ENCODE results near the gene HOOK2.
"Not testable (repeated sequence)": the region's sequence is repeated elsewhere in the genome, so short reads cannot be mapped to it uniquely, and the experiment has no call there.

Gene HOOK2

DNA sequence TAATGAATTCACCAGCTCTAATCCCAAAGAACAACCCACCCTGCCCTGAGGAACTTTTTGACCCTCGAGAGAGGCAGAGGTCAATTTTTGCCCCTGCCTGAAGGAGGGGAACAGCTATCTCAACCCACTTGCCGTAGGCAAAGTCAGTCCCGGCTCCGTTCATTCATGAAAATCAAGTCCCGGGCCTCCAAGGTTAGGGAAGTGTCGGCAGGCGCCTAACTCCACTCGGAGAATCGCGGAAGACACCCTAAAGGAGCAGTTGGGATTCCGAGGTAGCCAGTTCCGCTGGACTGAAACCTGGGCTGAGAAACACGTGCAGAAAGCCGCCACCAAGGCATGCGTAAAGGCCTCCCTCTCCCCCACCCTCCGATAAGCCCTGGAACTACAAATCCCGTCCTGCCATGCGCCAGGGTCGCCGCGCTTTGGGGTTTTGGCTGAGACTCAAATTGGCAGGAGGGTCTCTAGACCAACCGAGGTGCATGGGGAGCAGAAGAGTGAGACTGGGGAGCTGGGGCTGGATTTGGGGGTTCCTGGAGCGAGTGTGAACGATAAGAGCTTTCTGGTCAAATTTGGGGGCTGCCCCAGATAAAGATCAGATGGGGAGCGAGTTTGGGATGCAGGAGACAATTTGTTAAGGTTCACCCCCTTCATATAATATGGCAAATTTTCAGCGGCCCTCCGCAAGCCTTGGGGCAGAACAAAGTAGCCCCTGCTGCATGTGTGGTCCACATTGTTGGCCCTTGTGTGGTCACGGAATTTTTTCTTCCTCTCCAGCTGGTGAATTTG, 51.5 kb downstream of the HOOK2 start, which contains the start of gene TNPO2:
TNPO2 (minus strand) TSS at position 292 of the 786 bp plus-strand sequence. CDS start 2,955 bp downstream, outside the sequence.
- DNase-seq (ENCODE audit: low read depth in 1 of 2, low spot score in 1 of 2) = peak in 1 of 2 experiments; percentile 48
- in situ Hi-C loops (cut with HindIII; ENCODE audit: low pct_unique_long_range_greater_than_20kb, low sequenced_read_pairs) = no loop called here
- TF ChIP-seq JUND (IDR thresholded peaks at IDR 0.05; ENCODE audit: low read depth) = no peak

DNA sequence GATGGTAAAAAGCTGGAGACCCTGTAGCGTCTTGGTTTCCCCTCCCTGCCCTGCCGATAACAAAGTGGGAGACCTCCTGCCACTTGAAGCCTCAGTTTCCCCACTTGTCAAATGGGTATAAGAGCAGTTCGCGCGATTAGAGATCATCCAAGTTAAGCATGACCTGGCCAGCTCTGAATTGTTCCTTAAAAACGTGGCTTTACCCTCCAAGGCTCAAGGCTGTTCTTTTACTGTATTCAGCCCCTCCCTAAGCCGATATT, 52.0 kb downstream of the HOOK2 start:
- no peak for TF ChIP-seq JUND (IDR thresholded peaks at IDR 0.05; ENCODE audit: low read depth)
- in situ Hi-C loops (cut with HindIII; ENCODE audit: low pct_unique_long_range_greater_than_20kb, low sequenced_read_pairs) = no loop called here
- DNase-seq (ENCODE audit: low read depth in 1 of 2, low spot score in 1 of 2) = no peak

DNA sequence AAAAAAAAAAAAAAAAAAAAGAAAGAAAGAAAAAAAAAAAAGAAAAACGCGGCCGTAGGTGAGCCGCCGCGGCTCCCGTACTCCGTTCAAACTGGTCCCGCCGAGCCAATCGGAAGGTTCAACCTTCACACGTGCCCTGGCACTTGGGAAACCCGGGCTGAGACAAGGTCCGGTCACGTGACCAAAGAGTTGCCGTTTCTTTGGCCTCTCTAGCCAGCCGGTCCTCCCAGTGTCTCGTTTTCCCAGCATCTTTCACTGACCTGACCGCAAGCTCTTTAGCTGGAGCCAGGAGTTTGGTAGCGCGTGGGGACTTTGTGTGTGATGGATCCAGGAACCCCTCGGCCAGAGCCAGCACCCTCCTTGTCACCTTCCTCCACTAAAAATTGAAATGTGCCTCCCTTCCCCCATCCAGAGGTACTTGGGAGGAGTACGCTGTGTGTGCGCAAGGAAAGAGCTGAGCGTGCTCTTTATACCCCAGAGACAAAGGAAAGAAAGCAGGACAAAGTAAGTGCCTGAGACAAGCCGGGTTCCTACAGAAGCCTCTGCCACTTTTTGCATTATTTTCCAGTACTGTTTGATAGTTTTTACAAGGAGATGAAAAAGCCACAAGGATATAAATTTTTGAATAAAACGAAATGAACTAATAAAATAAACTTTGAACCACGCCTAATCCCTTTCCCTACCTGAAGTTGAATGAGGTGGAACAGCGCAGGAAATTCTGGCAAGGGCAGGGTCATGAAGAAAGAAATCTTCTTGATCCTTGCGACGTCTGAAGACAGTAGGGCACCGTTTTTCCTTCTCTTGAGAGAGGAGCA, 52.6 kb downstream of the HOOK2 start:
- DNase-seq (ENCODE audit: low read depth in 1 of 2, low spot score in 1 of 2) = peak; percentile 97 to 98
- TF ChIP-seq JUND (IDR thresholded peaks at IDR 0.05; ENCODE audit: low read depth) = no peak
- in situ Hi-C loops (cut with HindIII; ENCODE audit: low pct_unique_long_range_greater_than_20kb, low sequenced_read_pairs) = no loop called here

GRCh38 chr19:12721656-12722565, 53.4 kb downstream of the HOOK2 start:
- TF ChIP-seq JUND (IDR thresholded peaks at IDR 0.05; ENCODE audit: low read depth) = no peak
- in situ Hi-C loops (cut with HindIII; ENCODE audit: low pct_unique_long_range_greater_than_20kb, low sequenced_read_pairs) = no loop called here
- peak; percentile 61 to 78 for DNase-seq (ENCODE audit: low read depth in 1 of 2, low spot score in 1 of 2)

DNA sequence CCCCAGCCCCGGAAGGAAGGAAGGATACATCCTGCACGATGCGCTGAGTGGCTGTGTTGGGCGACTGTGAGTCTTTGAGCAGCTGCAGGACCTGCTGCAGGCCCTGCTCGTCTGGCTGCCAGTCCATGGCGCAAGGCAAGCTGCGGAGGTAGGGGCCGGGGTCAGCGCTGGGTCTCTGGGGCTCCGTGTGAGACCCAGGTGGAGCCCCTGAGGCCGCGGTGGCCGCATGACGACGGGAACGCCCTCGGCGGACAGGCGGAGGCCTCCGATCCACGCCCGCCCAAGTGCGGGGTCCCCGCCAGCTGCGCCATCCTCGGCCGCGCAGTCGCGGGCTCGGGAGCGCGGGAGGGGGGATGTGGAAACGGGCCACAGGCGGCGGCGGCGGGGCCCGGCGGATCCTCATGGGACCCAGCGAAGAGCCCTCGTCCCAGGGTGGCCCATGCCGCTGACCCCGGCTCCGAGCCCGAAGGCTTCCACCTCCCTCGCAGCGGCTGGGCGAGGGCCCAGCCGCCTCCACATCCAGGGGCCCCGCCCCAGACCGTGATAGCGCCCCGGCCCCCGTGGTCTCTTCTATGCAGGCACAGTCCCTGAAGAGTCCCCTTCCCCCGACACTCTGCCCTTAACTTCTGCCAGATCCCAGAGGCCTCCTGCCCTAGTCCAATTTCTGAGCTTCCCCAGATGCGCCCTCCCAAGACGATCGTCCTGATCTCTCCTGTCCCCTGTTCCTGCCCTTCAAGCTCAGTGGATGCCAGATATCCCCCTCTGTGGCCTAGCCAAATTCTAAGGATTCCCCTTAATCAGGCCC, 54.3 kb downstream of the HOOK2 start:
- TF ChIP-seq JUND (IDR thresholded peaks at IDR 0.05; ENCODE audit: low read depth) = no peak
- in situ Hi-C loops (cut with HindIII; ENCODE audit: low pct_unique_long_range_greater_than_20kb, low sequenced_read_pairs) = no loop called here
- DNase-seq (ENCODE audit: low read depth in 1 of 2, low spot score in 1 of 2) = no peak

DNA sequence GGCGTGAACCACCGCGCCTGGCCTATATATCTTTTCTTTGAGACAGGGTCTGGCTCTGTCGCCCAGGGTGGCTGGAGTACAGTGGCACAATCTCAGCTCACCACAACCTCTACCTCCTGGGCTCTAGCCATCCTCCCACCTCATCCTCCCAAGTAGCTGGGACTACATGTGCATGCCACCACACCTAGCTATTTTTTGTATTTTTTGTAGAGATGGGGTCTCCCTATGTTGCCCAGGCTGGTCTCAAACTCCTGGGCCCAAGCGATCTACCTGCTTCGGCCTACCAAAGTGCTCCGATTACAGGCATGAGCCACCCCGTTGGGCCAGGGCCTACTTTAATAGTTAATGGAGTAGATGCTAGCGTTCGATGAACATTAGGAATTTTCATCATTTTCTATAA, 55.1 kb downstream of the HOOK2 start:
- TF ChIP-seq JUND (IDR thresholded peaks at IDR 0.05; ENCODE audit: low read depth) = no peak

GRCh38 chr19:12715929-12716328, 59.4 kb downstream of the HOOK2 start:
- TF ChIP-seq JUND (IDR thresholded peaks at IDR 0.05; ENCODE audit: low read depth) = no peak
- DNase-seq (ENCODE audit: low read depth in 1 of 2, low spot score in 1 of 2) = no peak
- in situ Hi-C loops (cut with HindIII; ENCODE audit: low pct_unique_long_range_greater_than_20kb, low sequenced_read_pairs) = no loop called here

More for the DNA sequence above, 55.1 kb downstream of the HOOK2 start:
- in situ Hi-C loops (cut with HindIII; ENCODE audit: low pct_unique_long_range_greater_than_20kb, low sequenced_read_pairs) = no loop called here
- DNase-seq (ENCODE audit: low read depth in 1 of 2, low spot score in 1 of 2) = no peak

GRCh38 chr19:12715102-12715501, 60.2 kb downstream of the HOOK2 start:
- no peak for TF ChIP-seq JUND (IDR thresholded peaks at IDR 0.05; ENCODE audit: low read depth)
- in situ Hi-C loops (cut with HindIII; ENCODE audit: low pct_unique_long_range_greater_than_20kb, low sequenced_read_pairs) = no loop called here
- DNase-seq (ENCODE audit: low read depth in 1 of 2, low spot score in 1 of 2) = no peak

DNA sequence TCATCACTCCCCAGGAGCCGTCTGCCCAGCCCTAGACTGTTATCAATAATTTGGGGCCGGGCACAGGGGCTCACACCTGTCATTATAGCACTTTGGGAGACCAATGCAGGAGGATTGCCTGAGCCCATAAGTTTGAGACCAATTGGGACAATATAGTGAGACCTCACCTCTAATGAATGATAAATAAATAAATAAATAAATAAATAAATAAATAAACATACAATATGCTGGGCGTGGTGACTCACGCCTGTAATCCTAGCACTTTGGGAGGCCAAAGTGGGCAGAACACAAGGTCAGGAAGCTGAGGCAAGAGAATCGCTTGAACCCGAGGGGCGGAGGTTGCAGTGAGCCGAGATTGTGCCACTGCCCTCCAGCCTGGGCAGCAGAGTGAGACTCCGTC, 62.0 kb downstream of the HOOK2 start:
- in situ Hi-C loops (cut with HindIII; ENCODE audit: low pct_unique_long_range_greater_than_20kb, low sequenced_read_pairs); DNase-seq (ENCODE audit: low read depth in 1 of 2, low spot score in 1 of 2): not testable (repeated sequence)

All from T47D (cell line).